GM12875 (cell line): Measurements from ENCODE around the gene NDUFV2.

ENCODE experiments used
- H3K4me3 ChIP-seq: one replicate; pipeline ENCODE4 v1.5.1; 2011; ENCODE audit warnings: low read depth, low read length, control low read depth
- CTCF ChIP-seq: IDR thresholded peaks from 2 replicates; pipeline ENCODE4 v1.5.1; 2011; ENCODE audit warnings: low read depth, mild to moderate bottlenecking, control low read depth, inconsistent platforms, low read length, moderate library complexity, borderline replicate concordance; ENCODE audit not compliant: insufficient read depth

Gene NDUFV2

GRCh38 chr18:9139400-9140039 is 37.0 kb downstream of the NDUFV2 start:
- TF ChIP-seq CTCF, result no peak
- H3K4me3 ChIP-seq, result peak overlapping the region; percentile 11

- peak overlapping the region; percentile 24 for H3K4me3 ChIP-seq
- no peak for TF ChIP-seq CTCF
Measured at GRCh38 chr18:9140381-9140780, 37.9 kb downstream of the NDUFV2 start.

GRCh38 chr18:9140984-9141383 is 38.5 kb downstream of the NDUFV2 start:
- no peak for TF ChIP-seq CTCF

GRCh38 chr18:9146224-9146623 is 43.7 kb downstream of the NDUFV2 start:
- no peak overlapping the region for H3K4me3 ChIP-seq
- no peak for TF ChIP-seq CTCF

More at GRCh38 chr18:9140984-9141383, 38.5 kb downstream of the NDUFV2 start:
- H3K4me3 ChIP-seq, result no peak overlapping the region

- no peak overlapping the region for H3K4me3 ChIP-seq
- peak; percentile 69; the same call in 1 of the 2 replicates for TF ChIP-seq CTCF
Measured at GRCh38 chr18:9147440-9148202, 45.1 kb downstream of the NDUFV2 start.

- TF ChIP-seq CTCF, result no peak
- H3K4me3 ChIP-seq, result no peak overlapping the region
Measured at GRCh38 chr18:9148203-9148552, 45.7 kb downstream of the NDUFV2 start.

- H3K4me3 ChIP-seq, result no peak overlapping the region
Measured at GRCh38 chr18:9150121-9150520, 47.6 kb downstream of the NDUFV2 start.

More at GRCh38 chr18:9150121-9150520, 47.6 kb downstream of the NDUFV2 start:
- TF ChIP-seq CTCF, result no peak
